GM21619 (cell line): ENCODE measurements around the gene TNNC2.
A peak's percentile ranks its signal among the peaks of the same experiment; 100 is the strongest.
"Not testable (repeated sequence)": the region's sequence is repeated elsewhere in the genome, so short reads cannot be mapped to it uniquely, and the experiment has no call there.

Source experiments
- ATAC-seq: cut with Tn5 transposase; IDR thresholded peaks from one replicate; pipeline ENCODE4 v1.9.1; 2021; ENCODE audit not compliant: unreplicated experiment

TNNC2 gene

GRCh38 chr20:45827030-45827652 lies at the start of gene TNNC2:
TSS of gene TNNC2 (minus strand) at chr20:45827312. CDS start at chr20:45827248, 64 bp downstream.
- no peak for ATAC-seq

GRCh38 chr20:45874576-45874975 lies 47.5 kb upstream of the TNNC2 start:
- ATAC-seq = no peak

- not testable (repeated sequence) for ATAC-seq
Observed at GRCh38 chr20:45874104-45874481, 47.0 kb upstream of the TNNC2 start.

- no peak for ATAC-seq
Observed at GRCh38 chr20:45873409-45874103, 46.4 kb upstream of the TNNC2 start.

- no peak for ATAC-seq
Observed at GRCh38 chr20:45872626-45873025, 45.5 kb upstream of the TNNC2 start.

GRCh38 chr20:45867819-45868176 lies 40.7 kb upstream of the TNNC2 start:
- no peak for ATAC-seq

GRCh38 chr20:45867136-45867818 lies 40.2 kb upstream of the TNNC2 start:
- no peak for ATAC-seq

- ATAC-seq = no peak
Observed at GRCh38 chr20:45866454-45866853, 39.3 kb upstream of the TNNC2 start.

- no peak for ATAC-seq
Observed at GRCh38 chr20:45863543-45864470, 36.7 kb upstream of the TNNC2 start.

- ATAC-seq = no peak
Observed at GRCh38 chr20:45861221-45862075, 34.3 kb upstream of the TNNC2 start.

GRCh38 chr20:45860560-45861220 lies 33.6 kb upstream of the TNNC2 start:
- no peak for ATAC-seq

- no peak for ATAC-seq
Observed at GRCh38 chr20:45859916-45860315, 32.8 kb upstream of the TNNC2 start.

- ATAC-seq = peak; percentile 21
Observed at GRCh38 chr20:45857882-45858216, 30.7 kb upstream of the TNNC2 start.

- ATAC-seq = peak; percentile 93
Observed at GRCh38 chr20:45857114-45857881, 30.2 kb upstream of the TNNC2 start, which contains the start of the genes ACOT8 and ZSWIM3. TSS of gene ACOT8 (minus strand) at chr20:45857392. CDS start at chr20:45857315, 77 bp downstream. TSS of gene ZSWIM3 (plus strand) at chr20:45857614. CDS start at chr20:45857826, 212 bp downstream.

- no peak for ATAC-seq
Observed at GRCh38 chr20:45853484-45853883, 26.4 kb upstream of the TNNC2 start.

GRCh38 chr20:45852326-45852725 lies 25.2 kb upstream of the TNNC2 start:
- ATAC-seq = no peak

GRCh38 chr20:45851501-45851900 lies 24.4 kb upstream of the TNNC2 start:
- ATAC-seq = no peak

GRCh38 chr20:45850926-45851325 lies 23.8 kb upstream of the TNNC2 start:
- no peak for ATAC-seq

- no peak for ATAC-seq
Observed at GRCh38 chr20:45850238-45850637, 23.1 kb upstream of the TNNC2 start.
